Activated naive CD4-positive, alpha-beta T cell treated with anti-CD3 and anti-CD28 coated beads, Interleukin-2, amount 10 ng/mL, durations not matched to agents 5 hours and 36 hours (primary cell): ENCODE results near the gene CREG1. TPM values are rescaled to one million over a fixed set of nuclear protein-coding genes. Genes with fewer than 3 reads are reported as not detected.

Experiments used
- total RNA-seq, 2 experiments: library from RNA; stranded (reverse); gene quantifications; one replicate each; pipeline ENCODE4 v1.2.3, GENCODE V29; 2021

Gene CREG1
- total RNA-seq, result 1 to 10 TPM; 8.4 to 8.8 TPM

DNA sequence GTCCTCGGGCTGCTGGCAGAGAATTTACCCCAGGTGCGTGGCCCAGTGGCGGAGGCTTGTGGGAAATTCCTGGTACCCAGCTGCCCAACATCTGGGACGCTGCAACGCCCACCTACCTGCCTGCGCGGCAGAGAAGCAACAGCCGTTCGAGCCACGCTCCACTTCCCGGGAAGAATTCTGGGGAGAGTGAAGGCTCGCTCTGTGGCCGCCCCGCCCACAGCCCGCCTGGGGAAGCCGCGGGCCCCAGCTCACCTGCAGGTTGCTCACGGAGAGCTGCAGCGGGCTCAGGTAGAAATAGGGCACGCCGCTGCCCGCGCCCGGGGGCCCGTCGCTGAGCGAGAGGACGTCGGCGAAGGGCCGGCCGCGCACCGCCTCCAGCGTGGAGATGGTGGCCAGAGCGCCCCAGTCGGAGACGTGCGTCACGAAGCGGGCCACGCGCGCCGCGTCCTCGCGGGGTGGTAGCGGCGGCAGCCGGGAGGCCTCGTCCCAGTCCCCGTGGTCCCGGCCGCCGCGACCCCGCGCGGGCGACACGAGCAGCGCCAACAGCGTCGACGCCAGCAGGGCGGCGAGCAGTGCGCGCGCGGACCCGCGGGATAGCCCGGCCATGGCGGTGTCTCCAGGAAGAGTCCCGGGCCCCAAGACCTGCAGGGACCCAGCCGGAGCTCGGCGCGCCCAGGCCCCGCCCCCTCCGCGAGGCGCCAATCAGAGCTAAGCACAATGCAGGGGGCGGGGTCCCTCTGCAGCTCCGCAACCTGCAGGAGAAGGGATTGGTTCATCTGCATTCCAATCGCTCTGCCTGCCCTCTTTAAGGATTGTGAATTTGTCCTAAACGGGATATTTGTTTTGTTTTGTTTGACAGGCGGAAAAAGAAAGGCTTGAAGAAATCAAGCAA, at the start of gene CREG1:
Gene CREG1, minus strand, starts transcription at position 627 of the 892 bp plus-strand sequence.

DNA sequence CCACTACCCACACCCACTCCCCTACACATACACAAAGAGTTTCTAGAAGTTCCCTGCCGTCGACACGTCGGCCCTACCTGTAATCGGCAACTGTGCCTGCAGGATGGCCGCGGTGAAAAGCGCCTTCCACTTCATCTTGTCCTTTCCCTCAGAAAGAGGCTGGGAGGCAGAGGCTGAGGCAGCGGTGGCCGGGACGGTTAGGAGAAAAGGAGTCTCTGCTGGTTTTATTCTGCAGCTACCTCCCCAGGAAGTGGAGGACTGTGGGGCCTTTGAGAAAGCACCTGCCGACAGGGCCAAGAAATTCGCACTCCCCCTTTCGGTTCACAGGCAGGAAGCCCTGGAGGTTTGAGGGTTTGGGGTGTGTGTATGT, 35.2 kb downstream of the CREG1 start, which contains the start of gene CD247:
Gene CD247, minus strand, starts transcription at position 199 of the 370 bp plus-strand sequence. Its CDS starts 64 bp downstream, at position 135.

Other genes starting within 250 kb of the CREG1 start
- 100 to 1,000 TPM; 251 to 258 TPM for gene CD247, start 35.2 kb downstream of the CREG1 start, total RNA-seq
- 100 to 1,000 TPM; 165 to 169 TPM for gene RCSD1, start 76.5 kb upstream of the CREG1 start, total RNA-seq
- gene MPZL1, start 168.2 kb upstream of the CREG1 start, total RNA-seq, result 10 to 100 TPM; 16.1 TPM